GM21390 (cell line): Measurements from ENCODE around the gene FAAP20.

Source experiments
- ATAC-seq: cut with Tn5 transposase; IDR thresholded peaks from one replicate; pipeline ENCODE4 v1.9.1; 2021; ENCODE audit not compliant: unreplicated experiment

Gene FAAP20

DNA sequence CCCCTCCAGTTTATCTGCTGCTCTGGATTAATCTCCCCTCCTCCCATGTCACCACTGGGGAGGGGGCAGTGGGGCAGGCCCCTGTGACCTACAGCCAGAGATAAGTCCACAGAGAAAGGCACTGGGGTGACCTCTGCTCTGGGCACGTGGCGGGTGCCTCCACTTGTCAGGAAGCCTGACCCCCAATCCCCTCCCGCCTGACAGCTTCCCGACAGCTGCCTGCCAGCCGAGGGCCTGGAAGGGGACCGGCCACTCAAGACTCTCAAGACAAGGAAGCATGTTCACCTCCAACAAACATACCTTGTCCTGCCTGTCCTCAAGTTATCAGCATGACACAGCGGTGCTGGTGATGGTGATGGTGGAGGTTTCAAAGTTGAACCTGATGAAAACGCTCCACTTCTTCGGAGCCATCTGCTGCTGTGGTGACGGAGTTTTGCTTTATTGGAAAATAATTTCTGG lies 3.2 kb upstream of the FAAP20 start:
- ATAC-seq: no peak

- ATAC-seq: no peak
Observed at GRCh38 chr1:2196901-2197638, 2.5 kb upstream of the FAAP20 start.

DNA sequence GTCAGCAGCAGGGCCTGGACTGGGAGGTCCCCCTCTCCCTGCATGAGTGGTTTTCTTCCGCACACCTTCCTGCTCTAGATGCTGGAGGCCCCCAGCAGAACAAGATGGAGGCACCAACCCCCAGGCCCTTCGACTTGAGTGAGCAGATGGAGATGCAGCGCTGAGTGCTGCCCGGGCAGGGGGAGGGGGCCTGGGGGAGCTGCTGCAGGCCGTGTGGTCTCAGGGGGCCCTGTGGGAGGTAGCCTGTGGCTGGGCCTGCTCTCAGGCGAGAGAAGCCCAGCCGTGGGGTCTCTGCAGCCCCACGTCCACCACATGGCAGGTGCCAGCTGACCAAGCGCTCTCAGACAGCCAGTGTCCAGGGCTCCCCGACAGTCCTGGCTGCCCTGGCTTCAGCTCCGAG lies 1.2 kb upstream of the FAAP20 start:
- ATAC-seq: no peak

DNA sequence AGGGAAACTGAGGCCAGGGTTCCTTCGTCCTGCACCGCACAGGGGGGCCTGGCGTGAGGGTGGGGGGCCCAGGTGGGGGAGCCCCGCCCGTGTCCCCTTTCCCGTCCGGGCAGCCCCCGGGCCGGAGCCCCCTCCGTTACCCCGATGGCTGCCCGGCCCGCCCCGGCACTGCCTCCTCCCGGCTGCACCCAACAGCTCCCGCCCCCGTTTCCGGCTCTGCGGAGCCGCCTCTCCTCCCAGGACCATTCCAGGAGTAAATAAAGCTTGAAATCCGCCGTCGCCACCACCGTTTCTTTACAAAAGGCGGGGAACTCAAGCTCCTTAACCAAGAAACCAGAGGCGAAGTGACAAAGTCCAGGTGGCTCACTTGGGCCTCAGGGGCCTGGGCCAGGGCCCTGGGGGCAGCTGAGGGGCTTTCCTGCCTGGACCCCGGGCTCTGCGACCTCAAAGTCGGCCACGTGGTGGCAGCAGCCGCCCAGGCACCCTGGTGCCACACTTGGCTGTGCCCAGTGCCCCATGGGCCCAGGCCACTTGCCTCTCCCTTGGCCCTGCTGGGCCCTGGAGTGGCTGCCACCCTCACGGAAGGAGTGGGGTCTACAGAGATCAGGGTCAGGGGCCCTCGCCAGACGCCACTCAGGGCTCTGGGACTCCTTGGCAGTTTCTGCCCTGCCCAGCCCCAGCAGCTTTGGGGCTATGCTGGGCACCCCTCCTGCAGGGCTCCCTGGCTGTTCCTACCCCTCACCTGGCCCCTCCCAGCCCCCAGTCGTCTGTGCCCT lies 514 bp upstream of the FAAP20 start:
- peak; percentile 61 for ATAC-seq

- no peak for ATAC-seq
Observed at GRCh38 chr1:2193514-2194281, 874 bp downstream of the FAAP20 start.

- no peak for ATAC-seq
Observed at GRCh38 chr1:2192031-2192995, 2.3 kb downstream of the FAAP20 start.

DNA sequence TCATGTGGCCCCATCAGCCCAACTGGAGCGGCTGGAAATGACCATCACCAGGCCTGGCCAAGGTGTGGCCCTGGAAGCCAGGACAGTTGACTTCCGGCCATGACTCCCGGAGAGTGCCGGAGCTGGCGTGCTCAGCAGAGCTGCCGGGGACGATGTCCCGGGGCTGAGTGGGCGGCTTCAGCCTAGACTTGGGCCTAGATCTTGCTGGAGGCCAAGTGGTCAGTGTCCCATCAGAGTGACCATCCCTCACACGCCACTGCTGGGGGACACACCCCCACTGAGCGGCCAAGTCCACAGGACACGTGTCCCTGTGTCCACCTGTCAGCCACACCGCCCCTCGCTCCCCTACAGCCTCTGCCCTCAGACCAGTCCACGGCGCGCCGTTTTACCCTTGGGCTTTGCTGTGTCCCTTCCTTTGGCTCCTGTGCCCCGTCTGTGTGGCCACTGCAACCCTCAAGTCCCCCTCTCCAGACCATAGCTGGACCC lies 4.0 kb downstream of the FAAP20 start:
- no peak for ATAC-seq

- peak; percentile 63 for ATAC-seq
Observed at GRCh38 chr1:2189459-2190425, 4.8 kb downstream of the FAAP20 start.

GRCh38 chr1:2188336-2188735 lies 6.2 kb downstream of the FAAP20 start:
- ATAC-seq: no peak

- ATAC-seq: no peak
Observed at GRCh38 chr1:2187619-2188018, 7.0 kb downstream of the FAAP20 start.

DNA sequence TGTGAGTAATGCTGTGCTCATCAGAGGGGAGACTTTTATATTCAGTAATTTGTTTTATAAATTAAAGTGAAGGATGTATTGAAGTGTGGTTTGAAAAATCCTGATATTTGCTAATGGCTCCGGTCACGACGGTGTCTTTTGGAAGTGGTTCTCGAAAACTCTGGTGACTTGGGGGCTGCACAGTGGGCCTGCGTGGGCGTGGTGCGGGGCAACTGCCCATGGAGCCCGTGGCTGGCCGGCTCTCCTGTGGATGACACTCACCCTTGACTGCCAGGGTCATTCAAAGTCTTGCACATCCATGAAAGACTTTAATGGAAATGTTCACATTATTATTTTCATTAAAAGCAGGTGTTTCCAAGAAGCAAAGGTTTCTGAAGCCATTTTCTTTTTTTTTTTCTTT lies 7.7 kb downstream of the FAAP20 start:
- ATAC-seq: no peak

- no peak for ATAC-seq
Observed at GRCh38 chr1:2185880-2186855, 8.4 kb downstream of the FAAP20 start.

DNA sequence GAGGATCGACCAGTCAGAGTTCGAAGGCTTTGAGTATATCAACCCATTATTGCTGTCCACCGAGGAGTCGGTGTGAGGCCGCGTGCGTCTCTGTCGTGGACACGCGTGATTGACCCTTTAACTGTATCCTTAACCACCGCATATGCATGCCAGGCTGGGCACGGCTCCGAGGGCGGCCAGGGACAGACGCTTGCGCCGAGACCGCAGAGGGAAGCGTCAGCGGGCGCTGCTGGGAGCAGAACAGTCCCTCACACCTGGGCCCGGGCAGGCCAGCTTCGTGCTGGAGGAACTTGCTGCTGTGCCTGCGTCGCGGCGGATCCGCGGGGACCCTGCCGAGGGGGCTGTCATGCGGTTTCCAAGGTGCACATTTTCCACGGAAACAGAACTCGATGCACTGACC lies 9.6 kb downstream of the FAAP20 start:
- no peak for ATAC-seq

- ATAC-seq: no peak
Observed at GRCh38 chr1:2184531-2184930, 10.0 kb downstream of the FAAP20 start.

DNA sequence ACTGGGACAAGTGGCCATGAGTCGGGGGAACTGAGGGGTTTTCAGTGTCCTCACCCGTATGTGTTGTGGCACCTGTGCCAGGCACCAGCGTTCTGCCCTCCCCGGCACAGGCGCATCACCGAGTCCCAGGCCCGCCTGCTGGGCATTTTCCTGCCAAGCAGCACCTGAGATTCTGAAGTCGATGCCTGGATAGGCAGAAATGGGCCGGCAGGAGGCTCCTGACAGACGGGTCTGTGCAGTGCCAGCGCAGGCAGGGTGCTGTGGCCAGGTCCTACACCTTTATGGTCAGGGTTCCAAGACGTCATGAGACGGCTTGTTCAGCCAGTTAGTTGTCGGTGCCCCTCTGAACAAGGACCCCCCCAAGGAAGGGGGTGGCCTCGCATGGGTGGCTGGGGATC lies 10.6 kb downstream of the FAAP20 start:
- no peak for ATAC-seq

GRCh38 chr1:2182376-2182775 lies 12.2 kb downstream of the FAAP20 start:
- no peak for ATAC-seq

DNA sequence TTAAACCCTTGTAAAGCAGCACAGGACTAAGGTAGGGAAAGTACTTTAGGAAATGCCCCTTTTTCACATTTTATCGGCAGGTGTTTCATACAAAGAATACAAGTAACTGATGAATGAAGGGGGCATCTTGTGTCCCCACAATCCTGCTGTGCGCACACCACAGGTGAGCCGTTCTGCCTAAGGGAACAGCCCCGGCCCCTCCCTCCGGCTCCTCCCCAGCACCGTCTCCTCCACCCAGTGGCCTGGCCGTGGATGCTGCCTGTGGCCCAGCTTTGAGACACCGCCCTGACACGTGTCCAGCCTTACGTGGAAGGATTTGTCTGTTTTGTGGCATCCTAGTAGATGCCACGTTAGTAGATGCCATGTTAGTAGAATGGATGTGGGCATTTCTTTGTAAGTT lies 12.8 kb downstream of the FAAP20 start:
- no peak for ATAC-seq

DNA sequence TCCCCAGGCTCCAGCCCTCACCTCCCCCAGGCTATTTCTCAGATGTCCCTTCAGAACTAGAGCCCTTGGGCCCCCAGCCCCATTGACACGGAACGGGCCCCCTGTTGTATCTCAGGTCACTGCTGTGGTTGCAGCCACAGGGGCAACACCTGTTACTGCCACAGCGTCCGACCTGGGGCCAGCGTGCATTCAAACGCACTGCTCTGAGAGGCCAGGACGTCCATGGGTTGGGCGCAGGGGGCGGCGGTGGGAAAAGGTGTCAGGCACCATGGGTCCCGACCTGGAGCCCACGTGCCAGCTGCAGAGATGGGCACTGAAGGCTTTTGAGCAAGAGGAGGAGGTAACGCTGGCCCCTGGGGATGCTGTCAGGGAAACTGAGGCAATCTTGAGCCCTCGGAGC lies 13.3 kb downstream of the FAAP20 start:
- ATAC-seq: no peak
